Activated effector memory CD4-positive, alpha-beta T cell treated with Interleukin-2 at 50 U/mL for 16 hours (primary cell): Measurements from ENCODE around the gene ANKS1B.

Experiments
- DNase-seq: peaks from one replicate; pipeline ENCODE4 v3.0.0-alpha.2; 2020

Gene ANKS1B

GRCh38 chr12:99436584-99436983 lies 548.2 kb downstream of the ANKS1B start:
- no peak for DNase-seq

- DNase-seq: no peak
Observed at GRCh38 chr12:99435095-99435791, 549.5 kb downstream of the ANKS1B start.

DNA sequence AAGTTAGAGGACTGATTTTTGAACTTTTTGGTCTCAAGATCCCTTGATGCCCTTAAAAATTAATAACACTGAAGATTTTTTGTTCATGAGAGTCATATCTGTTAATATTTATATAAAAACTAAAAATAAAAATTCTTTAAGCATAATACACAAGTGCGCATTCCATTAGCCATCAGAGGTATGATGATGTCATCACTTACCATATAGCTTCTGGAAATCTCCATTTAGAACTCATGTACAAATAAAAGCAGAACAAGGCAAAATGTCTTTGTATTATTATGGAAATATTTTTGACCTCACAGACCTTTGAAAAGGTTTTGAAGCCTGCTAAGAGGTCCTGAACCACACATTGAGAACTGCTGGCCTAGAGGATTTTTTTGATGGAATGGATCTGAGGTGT lies 551.6 kb downstream of the ANKS1B start:
- no peak for DNase-seq

- no peak for DNase-seq
Observed at GRCh38 chr12:99431203-99431602, 553.5 kb downstream of the ANKS1B start.

DNA sequence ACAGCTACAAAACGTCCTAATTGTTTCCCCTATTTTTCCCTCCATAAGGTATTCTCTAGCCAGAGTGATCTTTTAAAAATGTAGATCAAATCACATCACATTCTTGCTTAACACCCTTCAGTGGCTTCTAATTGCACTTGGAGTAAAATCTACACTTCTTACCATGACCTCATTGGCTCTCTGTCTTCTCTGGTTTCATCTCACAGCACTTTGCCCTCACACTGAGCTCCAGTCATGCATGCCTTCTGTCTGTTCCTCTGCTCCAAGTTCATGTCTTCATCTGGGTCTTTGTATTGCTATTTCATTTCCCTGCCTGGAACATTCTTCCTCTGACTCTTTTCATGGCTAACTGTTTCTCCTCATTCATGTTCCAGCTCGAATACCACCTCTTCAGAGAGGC lies 557.6 kb downstream of the ANKS1B start:
- no peak for DNase-seq

DNA sequence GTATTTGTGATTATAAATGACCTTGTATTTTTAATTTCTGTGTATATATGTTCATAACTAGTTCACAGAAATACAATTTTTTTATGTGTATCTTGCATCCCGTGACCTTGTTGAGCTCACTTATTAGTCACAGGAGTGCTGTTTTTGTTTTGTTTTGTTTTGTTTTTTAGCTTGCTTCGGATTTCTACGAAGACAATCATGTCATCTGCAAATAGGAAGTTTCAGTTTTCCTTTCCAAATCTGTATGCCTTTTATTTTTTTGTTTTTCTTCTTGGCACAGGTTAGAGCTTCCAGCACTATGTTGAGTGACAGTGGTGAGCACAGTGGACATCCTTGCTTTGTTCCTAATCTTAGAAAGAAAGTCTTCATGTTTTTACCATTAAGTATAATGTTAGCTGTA lies 566.4 kb downstream of the ANKS1B start:
- DNase-seq: no peak

DNA sequence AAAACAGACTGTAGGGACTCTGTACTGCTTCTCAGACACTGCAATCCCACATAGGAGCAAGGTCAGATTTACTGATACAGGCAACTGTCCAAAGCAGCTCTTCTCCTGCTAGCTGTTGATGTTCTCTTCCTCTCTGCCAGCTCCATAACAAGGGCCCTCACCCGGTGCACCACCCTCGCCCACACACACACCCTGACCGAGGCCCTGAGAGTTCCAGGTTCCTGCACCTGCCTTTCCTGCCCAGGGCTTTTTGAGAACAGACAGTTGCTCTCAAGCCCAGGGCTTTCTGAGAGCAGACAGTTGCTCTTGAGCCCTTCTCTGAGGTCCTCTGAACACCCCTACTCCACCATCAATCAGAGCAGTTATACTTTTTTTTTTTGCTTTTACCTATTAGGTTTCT lies 571.0 kb downstream of the ANKS1B start:
- DNase-seq: no peak

DNA sequence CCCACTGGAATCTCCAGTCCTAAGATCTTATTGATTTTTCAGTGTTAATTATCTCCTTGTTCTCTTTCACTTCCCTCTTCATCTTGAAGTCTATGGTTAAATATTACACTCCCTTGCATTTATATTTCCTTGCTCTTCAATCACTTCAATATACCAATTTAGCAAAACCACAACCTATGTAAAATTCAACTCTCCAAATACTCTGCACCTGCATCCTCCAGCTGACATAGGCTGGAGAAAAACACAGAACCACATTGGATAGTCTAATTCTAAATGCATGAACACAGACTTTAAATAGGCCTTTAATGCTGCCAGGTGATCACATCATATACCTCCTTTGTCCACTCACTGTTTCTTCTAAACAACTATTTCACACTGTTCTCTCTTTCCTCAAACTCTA lies 591.0 kb downstream of the ANKS1B start:
- DNase-seq: no peak

- DNase-seq: no peak
Observed at GRCh38 chr12:99392091-99392850, 592.5 kb downstream of the ANKS1B start.

- DNase-seq: no peak
Observed at GRCh38 chr12:99390707-99391106, 594.0 kb downstream of the ANKS1B start.

DNA sequence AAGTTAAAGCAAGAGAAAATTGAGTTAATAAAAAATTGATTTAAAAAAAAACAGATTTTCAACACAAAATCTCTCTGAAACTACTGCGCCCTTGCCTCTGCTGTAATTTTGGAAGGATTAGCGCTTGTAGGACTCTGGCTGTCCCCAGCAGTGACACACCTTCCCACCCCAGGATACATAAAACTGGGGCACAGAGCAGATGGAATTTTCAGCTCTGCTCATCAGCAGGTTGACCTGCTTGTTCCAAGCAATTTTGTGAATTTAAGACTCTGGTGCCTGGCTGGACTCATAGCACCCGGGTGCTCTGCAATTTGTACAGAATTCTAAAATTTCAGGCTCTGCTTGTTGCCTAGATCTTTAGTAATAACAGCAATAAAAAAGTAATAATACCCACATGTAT lies 595.0 kb downstream of the ANKS1B start:
- DNase-seq: no peak

- no peak for DNase-seq
Observed at GRCh38 chr12:99388671-99389195, 596.0 kb downstream of the ANKS1B start.

- DNase-seq: no peak
Observed at GRCh38 chr12:99387661-99388060, 597.1 kb downstream of the ANKS1B start.

DNA sequence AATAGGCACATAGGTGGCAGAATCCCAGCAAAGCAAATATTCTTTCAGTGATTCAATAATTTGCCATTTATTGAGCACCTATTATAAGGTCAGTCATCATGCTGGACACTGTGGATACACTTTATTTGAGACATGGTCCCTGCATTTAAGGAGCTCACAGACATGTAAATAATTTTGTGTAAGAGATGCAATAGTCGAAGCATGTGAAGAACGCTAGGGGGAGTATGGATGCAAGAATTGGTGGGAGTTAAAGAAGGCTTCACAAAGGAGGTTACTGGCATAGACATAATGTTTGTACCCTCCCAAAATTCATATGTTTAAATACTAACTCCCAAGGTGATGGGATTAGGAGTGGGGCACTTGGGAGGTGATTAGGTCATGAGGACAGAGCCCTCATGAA lies 597.8 kb downstream of the ANKS1B start:
- no peak for DNase-seq

DNA sequence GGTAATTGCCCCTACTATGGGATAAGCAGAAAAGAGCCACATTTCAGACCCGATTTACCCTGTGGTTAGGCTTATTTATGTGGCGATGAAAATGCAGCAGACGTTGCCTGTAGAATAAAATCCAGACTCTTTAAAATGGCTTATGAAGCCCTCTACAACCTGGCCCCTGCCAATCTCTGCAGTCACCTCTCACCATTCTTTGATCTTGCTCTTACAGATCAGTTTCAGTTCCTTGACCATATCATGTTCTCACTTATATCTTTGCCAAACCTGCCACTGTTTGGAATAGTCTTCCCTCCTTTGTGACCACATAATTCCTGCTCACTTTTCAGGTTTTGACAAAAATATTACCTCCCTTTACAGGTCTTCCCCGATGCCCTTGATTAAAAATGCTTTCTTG lies 601.5 kb downstream of the ANKS1B start:
- DNase-seq: no peak

GRCh38 chr12:99381992-99382391 lies 602.7 kb downstream of the ANKS1B start:
- DNase-seq: no peak

DNA sequence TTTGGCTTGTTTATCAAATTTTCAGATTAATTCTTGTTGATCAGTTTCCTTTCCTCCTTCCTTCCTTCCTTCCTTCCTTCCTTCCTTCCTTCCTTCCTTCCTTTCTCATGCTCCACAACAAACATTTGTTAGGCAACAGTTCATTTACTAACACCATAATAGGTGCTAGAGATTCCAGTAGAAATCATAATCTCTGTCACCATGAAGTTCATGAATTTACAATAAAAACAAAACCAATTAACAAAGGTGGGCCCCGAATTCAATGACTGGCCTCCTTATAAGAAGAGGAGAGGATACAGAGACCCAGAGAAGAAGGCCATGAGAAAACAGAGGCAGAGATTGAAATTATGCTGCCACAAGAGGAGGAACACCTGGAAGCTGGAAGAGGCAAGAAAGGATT lies 604.0 kb downstream of the ANKS1B start:
- no peak for DNase-seq

DNA sequence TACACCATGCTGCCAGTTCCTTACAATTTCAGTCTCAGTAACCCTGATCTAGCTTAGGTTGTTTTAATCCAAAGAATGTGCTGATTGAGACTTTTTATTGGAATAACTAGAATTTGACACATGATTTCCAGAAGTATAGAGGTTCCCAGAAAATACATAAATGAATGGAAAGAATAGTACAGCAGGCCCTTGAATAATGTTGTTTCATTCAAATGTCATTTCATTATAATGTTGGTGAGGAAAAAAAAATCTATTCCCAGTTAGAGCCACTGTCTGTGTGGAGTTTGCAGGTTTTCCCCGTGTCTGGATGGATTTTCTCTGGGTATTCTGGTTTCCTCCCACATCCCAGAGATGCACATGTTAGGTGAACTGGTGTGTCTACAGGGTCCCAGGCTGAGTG lies 610.7 kb downstream of the ANKS1B start:
- DNase-seq: no peak

DNA sequence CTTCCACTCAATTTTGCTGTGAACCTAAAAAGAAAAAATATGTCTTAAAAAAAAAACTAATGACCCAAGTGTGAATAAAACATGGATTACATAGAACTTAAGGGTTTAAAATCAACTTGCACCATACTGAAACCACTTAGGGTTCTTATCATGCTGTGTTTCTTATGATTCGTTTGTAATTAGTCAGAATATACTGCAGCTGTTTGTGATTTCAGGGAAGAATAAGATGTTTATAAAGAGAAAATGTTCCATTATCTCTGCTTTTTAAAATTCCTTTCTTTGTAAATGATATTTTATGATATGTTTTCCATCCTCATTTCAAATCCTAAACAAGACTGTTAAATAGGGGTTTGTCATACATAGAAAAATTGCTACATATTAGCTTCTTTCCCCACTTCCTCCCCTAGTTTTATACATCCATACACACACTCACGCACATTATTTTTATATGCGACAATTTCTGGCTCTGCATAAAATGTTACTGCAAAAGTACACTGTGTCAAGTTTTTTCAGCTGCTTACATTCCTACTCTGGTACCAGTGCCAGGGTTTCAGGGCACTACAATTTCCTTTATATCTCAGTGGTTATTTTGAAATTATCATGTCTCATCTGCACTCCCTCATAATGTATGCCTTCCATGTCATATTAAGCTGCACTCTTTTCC lies 612.3 kb downstream of the ANKS1B start:
- DNase-seq: no peak

DNA sequence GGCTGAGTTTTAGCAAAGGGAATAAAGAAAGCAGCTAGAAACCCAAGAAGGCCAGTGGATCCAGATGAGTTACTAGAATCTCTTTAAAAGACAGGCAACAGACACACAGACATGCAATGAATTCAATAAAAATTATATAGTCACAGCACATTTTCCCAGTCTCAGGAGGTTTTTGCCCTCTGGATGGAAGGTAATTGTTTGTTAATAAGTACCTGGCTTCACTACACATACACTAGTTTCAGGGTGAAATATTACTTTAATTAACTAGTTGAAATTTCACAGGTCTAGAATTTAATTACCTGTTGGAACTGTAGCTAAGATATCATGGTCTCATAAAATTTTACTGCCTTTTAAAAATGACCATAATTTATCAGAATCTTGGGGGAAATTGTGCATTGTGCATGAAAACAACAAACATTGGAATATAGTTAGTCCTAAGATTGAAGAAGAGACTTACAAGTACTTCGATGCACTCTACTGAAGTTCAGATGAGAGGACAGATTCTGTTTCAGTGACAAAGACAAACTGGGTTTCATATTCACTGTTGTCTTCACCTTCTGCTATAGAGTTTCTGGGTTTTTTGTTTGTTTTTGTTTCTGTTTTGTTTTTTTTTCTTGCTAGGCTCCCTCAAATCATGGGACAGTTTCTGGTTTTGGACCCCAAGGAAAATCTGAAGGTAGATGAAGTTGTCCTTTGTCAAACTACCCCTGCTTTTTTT lies 614.2 kb downstream of the ANKS1B start:
- no peak for DNase-seq

DNA sequence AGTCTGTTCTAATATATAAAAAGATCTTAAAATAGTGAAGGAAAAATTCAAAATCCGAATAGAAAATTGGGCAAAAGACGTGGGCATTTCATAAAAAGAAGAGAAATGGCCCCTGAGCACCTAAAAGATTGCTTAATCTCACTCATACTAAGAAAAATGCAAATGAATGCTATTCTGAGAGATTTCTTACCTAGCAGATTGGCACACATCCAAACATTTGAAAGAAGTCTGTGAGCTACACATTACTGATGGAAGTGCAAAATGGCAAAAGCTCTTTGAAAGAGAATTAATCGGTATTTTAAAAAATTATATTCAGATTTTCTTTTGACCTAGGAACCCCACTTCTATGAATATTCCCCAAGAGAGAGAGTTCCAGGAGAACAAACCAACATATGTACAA lies 617.6 kb downstream of the ANKS1B start:
- no peak for DNase-seq

GRCh38 chr12:99352269-99352668 lies 632.5 kb downstream of the ANKS1B start:
- DNase-seq: no peak

DNA sequence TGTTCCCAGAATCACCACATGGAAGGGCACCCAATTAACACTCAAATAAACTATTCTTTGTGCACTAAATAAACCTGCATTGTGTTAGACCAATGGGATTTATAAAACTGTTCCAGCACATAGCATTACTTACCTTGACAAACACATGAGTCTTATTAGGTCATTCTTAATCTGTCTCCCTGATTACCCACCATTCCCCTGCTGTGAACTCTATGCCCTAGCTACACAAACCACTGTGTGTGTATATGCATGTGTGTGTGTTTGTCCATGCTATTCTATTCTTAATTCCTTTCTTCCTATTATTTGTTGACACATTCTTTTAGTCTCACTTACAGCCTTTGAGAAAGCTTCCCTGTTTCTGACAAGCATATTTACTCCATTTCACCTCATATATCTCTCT lies 640.8 kb downstream of the ANKS1B start:
- DNase-seq: no peak
